OCI-LY1 (cell line): ENCODE data around the gene ACAA2.

Experiments used
- EZH2 ChIP-seq: fragments of 200-600 bp; sonication (generic), shearing (Covaris generic); IDR thresholded peaks from 2 replicates; pipeline ENCODE4 v1.8.0; 2017; ENCODE audit warnings: borderline replicate concordance, mixed run types, mild to moderate bottlenecking, antibody characterized with exemption, low read length, moderate library complexity, mixed read lengths
- TF ChIP-seq, protein P1 (sequence below): fragments of 200-600 bp; sonication (generic), shearing (Covaris generic); IDR thresholded peaks from 2 replicates; pipeline ENCODE4 v1.5.1; 2017; ENCODE audit warnings: mild to moderate bottlenecking, antibody characterized with exemption, low read length, moderate library complexity, mixed read lengths

DNA sequence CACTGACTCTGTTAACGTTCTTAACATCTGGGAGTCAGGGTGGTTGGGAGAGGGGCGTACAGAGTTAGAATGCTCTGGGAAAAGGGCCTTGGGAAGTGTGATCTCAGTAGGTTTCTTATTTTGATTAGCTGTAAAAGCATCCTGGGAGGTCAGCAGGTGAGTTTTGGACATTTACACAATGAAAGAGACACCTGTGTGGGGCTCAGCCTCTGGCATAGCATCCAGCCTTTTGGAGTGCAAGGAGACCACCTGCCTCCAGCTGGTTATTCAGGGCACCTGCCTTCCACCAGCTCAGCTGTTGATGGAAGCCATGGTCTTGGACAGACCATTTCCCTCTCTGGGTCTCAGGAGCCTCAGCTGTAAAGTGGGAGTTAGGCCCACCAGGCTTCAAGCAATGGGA is 49.7 kb downstream of the ACAA2 start:
- TF ChIP-seq, protein P1, sequence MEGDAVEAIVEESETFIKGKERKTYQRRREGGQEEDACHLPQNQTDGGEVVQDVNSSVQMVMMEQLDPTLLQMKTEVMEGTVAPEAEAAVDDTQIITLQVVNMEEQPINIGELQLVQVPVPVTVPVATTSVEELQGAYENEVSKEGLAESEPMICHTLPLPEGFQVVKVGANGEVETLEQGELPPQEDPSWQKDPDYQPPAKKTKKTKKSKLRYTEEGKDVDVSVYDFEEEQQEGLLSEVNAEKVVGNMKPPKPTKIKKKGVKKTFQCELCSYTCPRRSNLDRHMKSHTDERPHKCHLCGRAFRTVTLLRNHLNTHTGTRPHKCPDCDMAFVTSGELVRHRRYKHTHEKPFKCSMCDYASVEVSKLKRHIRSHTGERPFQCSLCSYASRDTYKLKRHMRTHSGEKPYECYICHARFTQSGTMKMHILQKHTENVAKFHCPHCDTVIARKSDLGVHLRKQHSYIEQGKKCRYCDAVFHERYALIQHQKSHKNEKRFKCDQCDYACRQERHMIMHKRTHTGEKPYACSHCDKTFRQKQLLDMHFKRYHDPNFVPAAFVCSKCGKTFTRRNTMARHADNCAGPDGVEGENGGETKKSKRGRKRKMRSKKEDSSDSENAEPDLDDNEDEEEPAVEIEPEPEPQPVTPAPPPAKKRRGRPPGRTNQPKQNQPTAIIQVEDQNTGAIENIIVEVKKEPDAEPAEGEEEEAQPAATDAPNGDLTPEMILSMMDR = no peak
- TF ChIP-seq EZH2 = no peak
